ENCODE results near the gene EXD3. TPM values are rescaled to one million over a fixed set of nuclear protein-coding genes. Genes with fewer than 3 reads are reported as not detected.

The EXD3 gene
- polyA plus RNA-seq, 3 donors from 2014 or later = 1.6 to 6.3 (median 4.3) TPM

DNA sequence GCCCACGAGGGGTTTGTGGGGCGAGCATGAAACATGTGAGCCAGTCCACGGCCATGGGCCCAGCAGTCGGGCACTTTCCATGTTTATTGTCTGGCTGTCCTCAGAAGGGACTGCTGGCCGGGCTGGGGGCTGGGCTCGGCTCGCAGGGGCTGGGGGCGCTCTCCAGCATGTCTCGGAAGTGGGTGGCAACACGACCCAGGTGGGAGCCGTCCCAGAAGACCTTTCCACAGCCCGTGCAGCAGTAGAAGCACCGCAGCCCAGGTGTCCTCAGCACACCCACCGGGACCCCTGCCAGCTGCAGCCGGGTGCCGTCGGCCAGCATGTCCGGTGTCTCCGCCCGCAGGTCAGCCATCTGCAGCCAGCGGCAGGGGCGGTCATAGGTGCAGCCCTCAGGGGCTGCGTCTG is 116.1 kb downstream of the EXD3 start:
- Mint-ChIP-seq H3K27me3 (ENCODE audit: low read depth in 3 of 3) (peaks cover 0 to 4% (median 0%) of the 10 kb centered on the region in 3 donors), H3K27ac (no peak overlapping the region)
- no peak for DNase-seq

DNA sequence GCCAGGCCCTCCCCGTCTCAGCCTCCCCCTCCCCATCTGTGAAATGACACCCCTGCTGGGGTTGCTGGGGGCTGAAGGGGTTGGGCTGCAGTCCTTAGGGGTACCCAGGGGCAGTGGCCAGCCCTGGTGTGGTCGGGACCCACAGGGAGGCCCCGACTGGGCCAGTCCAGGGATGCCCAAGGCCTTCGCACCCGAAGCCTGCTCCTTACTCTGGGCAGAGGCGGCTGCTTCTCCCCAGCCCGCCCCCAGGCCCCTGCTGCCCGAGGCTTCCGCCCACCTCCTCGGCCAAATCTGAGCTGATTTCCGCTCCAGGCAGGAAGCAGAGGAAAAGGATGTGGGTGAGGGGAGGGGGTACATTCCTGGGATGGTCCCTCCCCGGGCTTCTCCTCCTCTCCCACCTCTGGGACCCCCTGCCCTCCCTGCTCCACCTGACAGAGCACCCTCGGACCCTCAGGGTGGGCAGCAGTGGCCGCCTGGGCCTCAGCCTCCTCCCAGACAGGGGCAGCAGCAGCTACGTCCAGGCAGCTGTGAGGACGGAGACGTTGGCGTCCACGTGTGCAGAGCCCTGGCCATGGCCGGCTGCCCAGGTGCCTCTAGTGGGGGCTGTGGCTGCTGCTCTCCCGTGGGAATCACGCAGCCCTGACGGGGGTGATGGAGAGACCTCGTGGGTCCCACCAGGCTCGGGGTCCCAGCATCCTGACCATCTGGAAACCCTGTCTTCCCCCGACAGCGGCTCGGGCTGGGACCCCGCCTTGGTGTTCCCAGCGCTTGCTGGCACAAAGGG is 116.7 kb downstream of the EXD3 start:
- Mint-ChIP-seq H3K36me3 (no peaks in the 10 kb centered on the region), H3K27ac (no peak overlapping the region), H3K9me3 (no peaks in the 10 kb centered on the region), H3K4me3 (no peak overlapping the region), H3K4me1 (peaks cover 0 to 6% of the 10 kb centered on the region in 2 donors), H3K27me3 (ENCODE audit: low read depth in 3 of 3) (peaks cover 0 to 4% (median 0%) of the 10 kb centered on the region in 3 donors)
- DNase-seq = no peak

More for the DNA sequence above, 116.1 kb downstream of the EXD3 start:
- Mint-ChIP-seq H3K4me3 (no peak overlapping the region), H3K36me3 (no peaks in the 10 kb centered on the region), H3K9me3 (no peaks in the 10 kb centered on the region), H3K4me1 (peaks cover 0 to 3% of the 10 kb centered on the region in 2 donors)

DNA sequence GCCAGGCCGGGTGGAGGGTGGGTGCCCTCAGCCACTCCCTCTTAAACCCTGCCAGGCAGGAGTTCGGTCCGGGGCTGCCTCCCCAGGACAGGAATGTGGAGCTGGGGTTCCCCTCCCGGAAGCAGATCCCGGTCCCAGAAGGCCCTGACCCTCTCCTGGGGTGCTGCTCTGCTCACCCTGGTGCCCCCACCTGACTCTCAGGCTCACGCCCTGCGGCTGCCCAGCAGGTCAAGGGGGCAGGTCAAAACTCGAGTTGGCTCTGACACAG is 117.2 kb downstream of the EXD3 start:
- DNase-seq = no peak
- no peaks in the 10 kb centered on the region for H3K36me3 Mint-ChIP-seq
- H3K27ac Mint-ChIP-seq = no peak overlapping the region
- no peaks in the 10 kb centered on the region for H3K9me3 Mint-ChIP-seq
- peaks cover under 1 to 4% (median 1%) of the 10 kb centered on the region in 3 donors for H3K27me3 Mint-ChIP-seq (ENCODE audit: low read depth in 3 of 3)
- H3K4me3 Mint-ChIP-seq = peak overlapping the region in 1 of 5 donors; percentile 23
- H3K4me1 Mint-ChIP-seq = peaks cover 3 to 8% of the 10 kb centered on the region in 2 donors

DNA sequence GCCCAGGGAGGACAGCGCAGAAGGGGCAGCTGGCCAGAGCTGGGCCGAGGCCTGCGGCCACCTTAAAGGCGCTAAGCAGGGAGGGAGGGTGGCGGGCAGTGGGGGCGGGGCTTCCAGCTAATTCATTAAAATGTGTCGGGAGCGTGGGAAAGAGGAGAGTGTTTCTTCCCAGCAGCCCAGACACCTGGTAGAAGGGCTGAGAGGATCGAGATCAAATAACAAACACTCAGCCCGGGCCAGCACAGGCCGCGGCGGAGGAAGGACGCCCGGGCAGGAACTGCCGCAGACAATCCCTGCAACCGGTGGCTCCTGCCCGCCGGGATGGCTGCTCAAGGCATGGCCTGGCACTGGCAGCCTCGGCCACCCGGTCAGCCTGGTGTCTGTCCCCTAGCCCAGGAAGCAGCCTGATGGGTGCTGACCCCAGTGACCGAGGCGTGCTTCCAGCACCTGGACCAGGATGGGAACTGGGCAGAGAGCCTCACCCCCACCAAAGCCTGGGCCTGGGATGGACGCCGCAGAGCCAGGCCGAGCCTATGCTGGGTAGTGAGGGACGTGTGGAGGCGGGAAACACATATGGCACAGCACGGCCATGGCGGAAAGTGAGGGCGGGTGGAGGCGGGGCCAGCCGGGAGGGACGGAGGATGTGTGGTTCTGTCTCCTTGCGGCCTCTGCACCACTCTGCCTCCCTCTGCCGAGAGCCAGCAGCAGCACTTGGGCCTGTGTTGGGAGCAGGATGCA is 117.7 kb downstream of the EXD3 start:
- peak overlapping the region; percentile 23 to 59 (median 30) for H3K4me3 Mint-ChIP-seq
- peaks cover 2 to 4% (median 3%) of the 10 kb centered on the region in 3 donors for H3K27me3 Mint-ChIP-seq (ENCODE audit: low read depth in 3 of 3)
- peak; percentile 51 to 56 (median 51) for DNase-seq
- H3K9me3 Mint-ChIP-seq = no peaks in the 10 kb centered on the region
- H3K27ac Mint-ChIP-seq = no peak overlapping the region
- H3K4me1 Mint-ChIP-seq = peaks cover 6 to 10% of the 10 kb centered on the region in 2 donors
- no peaks in the 10 kb centered on the region for H3K36me3 Mint-ChIP-seq

DNA sequence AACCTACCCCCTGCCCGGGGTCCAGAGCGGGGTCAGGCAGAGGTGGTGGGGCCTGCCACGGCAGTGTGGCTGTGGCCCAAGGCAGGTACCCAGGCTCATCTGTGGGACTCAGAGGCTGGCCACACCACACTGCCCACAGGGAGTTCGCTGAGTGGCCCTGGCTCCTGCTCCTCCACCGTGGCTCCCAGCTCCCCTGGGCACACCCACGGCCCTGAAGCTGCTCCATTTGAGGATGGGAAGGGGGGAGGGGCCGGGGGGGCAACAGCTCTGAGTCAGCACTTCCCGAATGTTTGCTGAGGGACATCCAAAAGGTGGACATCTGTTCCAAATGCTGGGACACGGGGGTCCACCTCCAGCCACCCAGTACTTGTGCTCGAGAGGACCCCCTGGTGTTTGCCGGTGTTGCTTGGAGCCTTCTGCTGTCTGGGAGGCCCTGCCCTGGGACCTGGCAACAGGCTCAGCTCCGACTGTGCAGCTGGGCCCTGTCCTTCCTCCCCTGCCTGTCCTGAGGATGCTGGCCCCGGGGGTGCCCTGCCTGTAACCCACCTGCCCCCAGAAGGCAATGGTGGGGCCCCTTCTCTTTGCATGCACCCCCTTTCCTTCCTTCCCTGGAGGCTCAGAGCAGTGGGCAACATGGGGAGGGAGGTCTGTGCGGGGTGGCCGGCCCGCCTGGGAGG is 118.4 kb downstream of the EXD3 start:
- peaks cover 6 to 13% of the 10 kb centered on the region in 2 donors for H3K4me1 Mint-ChIP-seq
- H3K27ac Mint-ChIP-seq = no peak overlapping the region
- no peak for DNase-seq
- H3K27me3 Mint-ChIP-seq (ENCODE audit: low read depth in 3 of 3) = peaks cover 2 to 4% (median 3%) of the 10 kb centered on the region in 3 donors
- H3K9me3 Mint-ChIP-seq = no peaks in the 10 kb centered on the region
- no peak overlapping the region for H3K4me3 Mint-ChIP-seq
- H3K36me3 Mint-ChIP-seq = no peaks in the 10 kb centered on the region

DNA sequence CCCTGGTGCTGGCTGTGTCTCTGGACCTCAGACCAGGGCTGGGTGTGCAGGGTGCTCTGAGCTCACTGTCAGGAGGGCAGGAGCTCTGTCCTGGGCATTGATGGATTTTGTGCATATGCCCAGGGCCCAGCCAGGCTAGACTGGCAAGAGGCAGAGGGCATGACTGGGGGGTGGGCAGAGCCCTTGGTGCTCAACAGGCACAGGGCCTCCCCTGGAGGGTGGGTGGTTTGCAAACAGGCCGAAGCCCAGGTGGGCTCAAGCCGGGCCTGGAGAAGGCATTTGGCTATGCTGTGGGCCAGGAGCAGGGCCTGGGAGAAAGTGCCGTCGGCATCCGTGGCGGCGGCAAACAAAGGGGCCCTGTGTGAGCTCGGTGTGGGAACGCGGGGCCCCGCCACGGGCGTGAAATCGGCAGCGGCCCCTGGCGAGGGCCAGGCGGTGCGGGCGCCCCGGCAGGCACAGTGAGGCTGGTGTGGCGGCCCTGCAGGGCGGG is 119.0 kb downstream of the EXD3 start:
- no peak for DNase-seq
- peaks cover 2 to 8% (median 3%) of the 10 kb centered on the region in 3 donors for H3K27me3 Mint-ChIP-seq (ENCODE audit: low read depth in 3 of 3)
- H3K4me1 Mint-ChIP-seq = peaks cover 6 to 13% of the 10 kb centered on the region in 2 donors
- no peak overlapping the region for H3K4me3 Mint-ChIP-seq
- no peaks in the 10 kb centered on the region for H3K36me3 Mint-ChIP-seq
- no peak overlapping the region for H3K27ac Mint-ChIP-seq
- H3K9me3 Mint-ChIP-seq = no peaks in the 10 kb centered on the region

DNA sequence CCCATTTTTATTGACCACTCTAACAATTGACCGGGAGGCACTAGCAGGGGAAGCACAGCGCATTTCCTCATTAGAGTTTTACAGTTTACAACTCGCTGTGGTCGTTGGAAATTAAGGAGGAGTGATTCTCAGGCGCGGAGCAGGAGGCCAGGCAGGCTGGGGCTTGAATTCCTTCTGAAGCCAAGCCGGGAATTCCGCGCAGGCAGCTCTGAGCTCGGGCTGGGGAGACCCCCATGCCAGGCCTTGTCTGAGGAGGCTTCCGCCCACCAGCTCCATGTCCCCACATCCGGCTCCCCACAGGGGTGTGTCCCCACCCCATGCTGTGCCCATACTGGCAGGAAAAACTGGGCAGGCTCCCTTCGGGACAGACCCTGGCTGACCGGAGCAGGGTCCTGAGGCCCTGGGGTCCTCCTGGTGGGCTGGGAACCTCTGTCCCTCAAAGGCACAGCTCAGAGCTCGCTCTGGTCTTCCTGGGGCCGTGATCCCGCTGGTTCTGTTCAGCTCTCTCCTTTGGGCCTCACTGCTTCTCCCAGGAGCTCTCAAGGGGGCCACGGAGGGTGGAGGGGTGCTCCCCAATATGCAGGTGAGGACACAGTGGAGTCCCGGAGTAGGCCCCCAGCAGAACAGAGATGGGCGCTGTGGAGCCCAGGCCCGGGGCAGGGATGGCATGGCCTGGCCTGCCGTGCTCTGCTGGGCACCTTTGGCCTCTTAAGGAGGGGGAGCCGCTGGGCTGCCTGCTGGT is 119.6 kb downstream of the EXD3 start:
- H3K4me3 Mint-ChIP-seq = peak overlapping the region in 4 of 5 donors; percentile 7 to 51 (median 27)
- no peaks in the 10 kb centered on the region for H3K9me3 Mint-ChIP-seq
- H3K27ac Mint-ChIP-seq = no peak overlapping the region
- peaks cover 2 to 8% (median 3%) of the 10 kb centered on the region in 3 donors for H3K27me3 Mint-ChIP-seq (ENCODE audit: low read depth in 3 of 3)
- no peak for DNase-seq
- H3K36me3 Mint-ChIP-seq = no peaks in the 10 kb centered on the region
- H3K4me1 Mint-ChIP-seq = peaks cover 6 to 13% of the 10 kb centered on the region in 2 donors

DNA sequence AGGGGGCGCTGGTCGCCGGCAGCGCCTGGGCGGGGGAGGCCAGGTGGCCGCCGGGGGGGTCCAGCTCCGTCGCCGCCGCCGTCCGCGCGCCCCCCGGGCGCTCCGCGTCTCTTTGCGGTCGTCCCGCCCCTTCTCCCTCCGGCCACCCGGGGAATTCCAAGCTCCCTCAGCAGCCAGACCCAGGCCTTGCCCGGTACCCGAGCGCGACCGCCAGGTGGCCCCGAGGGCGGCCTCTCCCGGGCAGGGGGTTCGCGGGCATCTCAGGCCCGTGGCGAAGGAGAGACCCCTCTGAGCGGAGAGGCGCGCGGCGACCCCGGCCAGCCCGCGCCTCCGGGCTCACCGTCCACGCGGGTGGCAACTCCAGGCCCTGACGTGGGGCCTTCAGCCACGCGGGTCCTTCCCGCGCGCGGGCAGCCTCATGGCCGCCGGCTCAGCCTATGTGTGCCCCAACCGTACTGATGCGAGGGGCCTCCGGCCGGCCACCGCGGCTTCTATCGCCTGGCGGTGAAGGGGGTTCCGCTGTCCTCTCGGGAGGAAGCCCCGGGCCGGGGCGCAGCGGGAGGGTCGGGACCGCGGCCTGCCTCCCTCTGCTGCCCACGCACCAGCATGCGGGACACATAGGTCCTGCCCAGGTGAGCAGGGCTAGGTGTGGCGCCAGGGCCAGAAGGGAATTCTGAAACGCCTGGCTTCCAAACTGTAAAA is 120.4 kb downstream of the EXD3 start:
- Mint-ChIP-seq H3K9me3 (no peaks in the 10 kb centered on the region), H3K27me3 (ENCODE audit: low read depth in 3 of 3) (peaks cover 2 to 8% (median 3%) of the 10 kb centered on the region in 3 donors), H3K36me3 (no peaks in the 10 kb centered on the region), H3K4me1 (peaks cover 6 to 13% of the 10 kb centered on the region in 2 donors), H3K27ac (no peak overlapping the region), H3K4me3 (peak overlapping the region in 1 of 5 donors; percentile 51)
- no peak for DNase-seq

DNA sequence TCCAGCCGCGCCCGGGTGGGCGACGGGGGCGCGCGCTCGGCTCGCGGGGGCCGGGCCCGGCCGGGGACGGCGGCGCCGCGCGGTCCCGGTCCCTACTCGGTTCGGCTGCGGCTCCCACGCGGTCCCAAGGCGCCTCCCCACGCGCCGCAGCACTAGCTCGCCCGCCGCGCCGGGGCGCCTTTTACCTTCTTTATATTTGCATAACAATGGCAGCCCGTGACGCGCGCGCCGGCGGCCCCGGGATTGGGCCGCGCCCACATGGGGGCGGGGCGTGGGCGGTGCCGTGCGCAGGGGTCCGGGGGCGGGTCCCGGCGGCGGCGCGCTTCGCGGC is 120.9 kb downstream of the EXD3 start, which contains the start of gene NRARP:
TSS of gene NRARP (minus strand) at position 154 of the 331 bp plus-strand sequence. CDS start 343 bp downstream, outside the sequence.
- DNase-seq = peak; percentile 90 to 91 (median 90)
- H3K4me1 Mint-ChIP-seq = peaks cover 6 to 13% of the 10 kb centered on the region in 2 donors
- peak within 1 kb of the TSS in 1 of 6 donors; percentile 51 for H3K27ac Mint-ChIP-seq
- no peaks in the 10 kb centered on the region for H3K36me3 Mint-ChIP-seq
- H3K4me3 Mint-ChIP-seq = peak within 1 kb of the TSS; percentile 62 to 87 (median 73)
- H3K27me3 Mint-ChIP-seq (ENCODE audit: low read depth in 3 of 3) = peaks cover 2 to 9% (median 4%) of the 10 kb centered on the region in 3 donors
- no peaks in the 10 kb centered on the region for H3K9me3 Mint-ChIP-seq

DNA sequence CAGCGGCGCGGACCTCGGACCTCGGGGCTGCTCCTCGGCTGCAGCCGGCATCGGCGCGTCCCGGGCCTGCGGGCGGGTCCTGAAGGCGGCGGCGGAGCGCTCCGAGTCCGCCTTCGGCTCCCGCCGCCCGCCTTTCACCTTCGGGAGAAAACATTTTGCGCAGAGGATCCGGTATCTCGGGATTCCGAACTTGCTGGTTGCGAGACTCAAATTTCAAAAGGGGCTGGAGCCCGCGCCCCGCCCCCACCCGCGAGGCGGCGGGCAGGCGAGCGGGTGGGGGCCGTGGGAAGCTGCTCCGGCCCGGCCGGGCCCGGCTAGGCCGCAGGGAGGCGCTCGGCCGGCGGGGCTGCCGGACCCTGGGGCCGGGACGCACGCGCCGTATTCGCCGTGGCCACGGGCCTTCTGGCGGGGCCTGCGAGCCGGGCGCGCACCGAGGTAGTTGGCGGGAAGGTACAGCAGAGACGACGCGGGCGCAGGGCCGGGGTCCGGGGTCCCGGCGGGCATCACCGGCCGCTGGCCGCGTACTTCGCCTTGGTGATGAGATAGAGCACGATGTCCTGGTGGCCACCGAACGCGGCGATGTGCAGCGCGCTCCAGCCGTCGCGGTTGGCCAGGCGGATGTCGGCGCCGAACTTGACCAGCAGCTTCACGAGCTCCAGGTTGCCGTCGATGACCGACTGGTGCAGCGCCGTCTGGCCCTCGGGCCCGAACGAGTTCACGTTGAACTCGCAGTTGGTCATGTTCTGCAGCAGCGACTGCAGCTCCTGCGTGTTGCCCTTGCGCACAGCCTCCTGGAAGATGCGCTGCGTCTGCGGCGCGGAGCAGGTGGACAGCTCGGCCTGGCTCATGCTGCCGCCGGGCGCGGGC is 121.6 kb downstream of the EXD3 start:
- Mint-ChIP-seq H3K9me3 (no peaks in the 10 kb centered on the region), H3K4me3 (peak overlapping the region; percentile 81 to 89 (median 84)), H3K36me3 (no peaks in the 10 kb centered on the region), H3K4me1 (peaks cover 11 to 16% of the 10 kb centered on the region in 2 donors), H3K27ac (peak overlapping the region in 1 of 6 donors; percentile 51), H3K27me3 (ENCODE audit: low read depth in 3 of 3) (peaks cover 7 to 15% (median 10%) of the 10 kb centered on the region in 3 donors)
- no peak for DNase-seq

DNA sequence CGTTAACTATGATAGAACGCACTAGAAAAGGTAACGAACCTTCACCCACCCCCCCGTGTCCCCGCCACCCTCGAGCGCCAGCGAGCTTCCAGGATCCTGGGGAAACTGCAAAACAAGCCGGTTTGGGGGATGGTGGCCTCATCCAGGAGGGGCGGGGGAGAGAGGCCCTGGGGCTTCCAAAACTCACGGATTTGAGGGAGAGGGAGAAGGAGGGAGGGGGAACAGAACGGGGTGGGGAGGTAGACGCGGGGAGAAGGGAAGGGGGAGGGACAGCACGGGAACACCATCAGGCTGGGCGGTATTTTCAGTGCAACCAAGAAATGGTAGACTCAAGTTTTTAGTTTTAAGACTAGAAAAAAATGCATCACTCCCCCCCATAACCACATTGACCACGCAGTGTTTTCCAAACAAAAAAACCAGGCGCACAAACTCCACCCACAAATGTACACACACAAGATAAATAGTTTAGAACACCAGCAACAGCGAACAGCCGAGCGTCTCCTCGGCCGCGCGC is 122.3 kb downstream of the EXD3 start:
- no peak for DNase-seq
- peaks cover 12 to 15% of the 10 kb centered on the region in 2 donors for H3K4me1 Mint-ChIP-seq
- no peaks in the 10 kb centered on the region for H3K9me3 Mint-ChIP-seq
- peaks cover 7 to 15% (median 10%) of the 10 kb centered on the region in 3 donors for H3K27me3 Mint-ChIP-seq (ENCODE audit: low read depth in 3 of 3)
- H3K27ac Mint-ChIP-seq = peak overlapping the region in 3 of 6 donors; percentile 51 to 83 (median 82)
- H3K36me3 Mint-ChIP-seq = no peaks in the 10 kb centered on the region
- H3K4me3 Mint-ChIP-seq = peak overlapping the region; percentile 81 to 89 (median 84)

DNA sequence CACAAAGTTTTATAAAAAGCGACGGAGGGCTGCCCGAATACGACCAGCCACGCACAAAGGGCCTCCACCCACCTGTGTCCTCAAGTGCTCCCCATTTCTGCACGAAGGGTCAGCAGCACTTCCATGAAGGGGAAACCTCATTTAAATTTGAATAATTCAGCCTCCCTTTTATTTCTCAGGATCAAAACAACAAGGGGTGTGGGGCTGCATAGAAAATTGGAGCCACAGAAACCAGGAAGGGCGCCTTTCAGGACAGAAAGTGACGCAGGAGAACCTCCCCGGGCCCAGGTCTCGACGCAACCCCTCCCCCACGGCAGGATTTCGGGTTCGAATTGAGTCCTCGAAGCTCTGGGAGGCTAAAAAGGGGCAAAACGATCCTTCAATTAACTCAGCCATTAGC is 123.0 kb downstream of the EXD3 start:
- no peak for DNase-seq
- H3K27me3 Mint-ChIP-seq (ENCODE audit: low read depth in 3 of 3) = peaks cover 7 to 15% (median 8%) of the 10 kb centered on the region in 3 donors
- no peaks in the 10 kb centered on the region for H3K36me3 Mint-ChIP-seq
- H3K4me3 Mint-ChIP-seq = peak overlapping the region in 4 of 5 donors; percentile 33 to 58 (median 40)
- H3K4me1 Mint-ChIP-seq = peaks cover 12 to 14% of the 10 kb centered on the region in 2 donors
- H3K27ac Mint-ChIP-seq = no peak overlapping the region
- H3K9me3 Mint-ChIP-seq = no peaks in the 10 kb centered on the region

Data from immature natural killer cell (primary cell).